GM12864 (cell line): Measurements from ENCODE around the gene AHNAK.

Experiments used
- DNase-seq: peaks from one replicate; pipeline ENCODE4 v3.0.0-alpha.2; 2011; ENCODE audit warnings: low read depth
- H3K4me3 ChIP-seq: 2 replicates; pipeline ENCODE4 v1.5.1; 2011; ENCODE audit warnings: mild to moderate bottlenecking, low read depth, low read length, control low read depth
- TF ChIP-seq, protein P1 (sequence below): IDR thresholded peaks from 2 replicates; pipeline ENCODE4 v1.5.1; 2011; ENCODE audit warnings: low read depth, mild to moderate bottlenecking, moderate library complexity, low read length, control low read depth, inconsistent platforms; ENCODE audit errors: missing control alignments

Gene AHNAK

DNA sequence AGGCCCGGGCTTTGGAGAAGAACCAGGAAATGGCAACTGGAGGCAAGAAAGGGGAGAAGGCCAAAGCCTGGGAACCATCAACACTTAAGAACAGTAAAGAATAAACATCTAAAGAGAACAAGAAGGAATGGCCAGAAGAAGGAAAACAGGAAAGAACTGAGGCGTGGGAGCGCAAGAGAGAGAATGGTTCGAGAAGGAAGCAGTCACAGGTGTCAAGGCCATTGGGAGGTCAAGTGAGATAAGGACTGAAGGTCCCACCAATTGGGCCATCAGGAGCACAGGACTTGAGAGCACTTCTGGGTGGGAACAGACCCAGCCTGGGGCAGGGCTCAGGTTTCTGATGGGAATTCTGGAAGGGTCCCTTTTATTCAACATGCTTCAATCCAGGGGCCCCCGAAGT lies 128.5 kb downstream of the AHNAK start:
- TF ChIP-seq, protein P1, sequence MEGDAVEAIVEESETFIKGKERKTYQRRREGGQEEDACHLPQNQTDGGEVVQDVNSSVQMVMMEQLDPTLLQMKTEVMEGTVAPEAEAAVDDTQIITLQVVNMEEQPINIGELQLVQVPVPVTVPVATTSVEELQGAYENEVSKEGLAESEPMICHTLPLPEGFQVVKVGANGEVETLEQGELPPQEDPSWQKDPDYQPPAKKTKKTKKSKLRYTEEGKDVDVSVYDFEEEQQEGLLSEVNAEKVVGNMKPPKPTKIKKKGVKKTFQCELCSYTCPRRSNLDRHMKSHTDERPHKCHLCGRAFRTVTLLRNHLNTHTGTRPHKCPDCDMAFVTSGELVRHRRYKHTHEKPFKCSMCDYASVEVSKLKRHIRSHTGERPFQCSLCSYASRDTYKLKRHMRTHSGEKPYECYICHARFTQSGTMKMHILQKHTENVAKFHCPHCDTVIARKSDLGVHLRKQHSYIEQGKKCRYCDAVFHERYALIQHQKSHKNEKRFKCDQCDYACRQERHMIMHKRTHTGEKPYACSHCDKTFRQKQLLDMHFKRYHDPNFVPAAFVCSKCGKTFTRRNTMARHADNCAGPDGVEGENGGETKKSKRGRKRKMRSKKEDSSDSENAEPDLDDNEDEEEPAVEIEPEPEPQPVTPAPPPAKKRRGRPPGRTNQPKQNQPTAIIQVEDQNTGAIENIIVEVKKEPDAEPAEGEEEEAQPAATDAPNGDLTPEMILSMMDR = no peak
- no peak overlapping the region for H3K4me3 ChIP-seq
- DNase-seq = no peak

DNA sequence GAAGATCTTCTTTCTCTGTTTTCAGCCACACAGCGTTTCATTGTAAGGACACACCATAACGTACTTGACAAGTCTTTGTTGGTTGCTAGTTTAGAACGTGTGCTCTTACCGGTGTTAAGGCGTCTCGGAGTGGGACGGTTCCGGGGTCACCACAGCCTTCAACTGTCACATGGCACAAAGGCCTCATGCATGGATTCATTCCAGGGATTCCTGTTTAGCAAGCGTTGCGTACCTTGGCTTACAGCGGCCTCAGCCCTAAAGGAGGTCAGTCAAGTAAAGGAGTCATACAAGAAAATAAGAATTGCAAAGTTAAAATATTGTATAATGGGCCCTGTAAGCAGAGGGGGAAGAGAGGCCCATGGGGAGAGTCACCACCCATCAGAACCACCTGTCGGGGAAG lies 130.0 kb downstream of the AHNAK start:
- DNase-seq = no peak
- no peak overlapping the region for H3K4me3 ChIP-seq
- TF ChIP-seq, protein P1 = no peak

DNA sequence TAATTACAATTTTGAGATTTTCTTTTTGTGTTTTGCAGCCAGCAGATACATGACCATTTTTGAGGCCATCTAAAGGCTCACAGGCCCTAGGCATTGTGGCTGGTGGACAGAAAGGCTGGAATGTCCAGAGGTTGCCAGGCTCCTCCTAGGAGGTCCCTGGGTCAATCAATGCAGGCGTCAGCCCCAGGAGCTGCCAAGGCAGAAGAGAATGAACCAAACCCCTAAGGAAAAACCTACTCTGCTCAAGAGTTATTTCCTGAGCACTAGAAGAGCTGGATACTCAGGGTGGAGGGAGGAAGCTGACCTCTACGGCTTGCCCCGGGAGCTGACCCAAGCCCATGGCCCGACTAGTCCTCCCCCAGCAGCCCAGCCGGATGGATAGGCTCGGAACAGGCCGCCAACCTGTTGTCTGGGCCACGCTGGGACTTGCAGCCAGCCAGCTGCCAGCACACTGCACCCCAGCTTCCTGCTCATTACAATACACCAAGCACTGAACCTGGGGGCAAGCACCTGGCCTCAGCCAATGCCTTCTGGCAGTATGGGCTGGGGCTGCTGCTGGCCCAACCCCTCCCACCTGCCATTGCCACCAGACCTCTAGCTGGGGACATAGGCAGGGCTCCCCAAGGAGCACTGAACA lies 133.4 kb downstream of the AHNAK start:
- no peak overlapping the region for H3K4me3 ChIP-seq
- TF ChIP-seq, protein P1 = no peak
- no peak for DNase-seq

DNA sequence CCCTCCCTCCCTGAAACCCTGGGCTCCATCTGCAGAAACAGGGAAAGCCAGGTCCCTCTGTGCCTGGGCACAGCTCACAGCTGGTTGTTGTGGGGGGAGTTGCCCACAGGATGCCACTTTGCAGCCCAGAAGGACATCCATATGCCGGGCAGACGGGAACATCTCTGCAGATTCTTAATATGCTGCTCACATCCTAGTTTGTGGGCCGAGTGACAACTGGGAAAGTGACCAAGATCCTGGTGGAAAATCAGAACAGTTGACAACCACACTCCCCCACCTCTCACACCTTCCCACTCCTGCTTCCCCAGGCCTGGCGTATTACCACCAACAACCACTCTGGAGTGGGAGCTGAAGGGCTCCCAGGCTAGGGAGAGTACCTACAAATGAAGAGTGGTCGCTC lies 135.1 kb downstream of the AHNAK start:
- no peak overlapping the region for H3K4me3 ChIP-seq
- no peak for DNase-seq
- TF ChIP-seq, protein P1 = no peak

DNA sequence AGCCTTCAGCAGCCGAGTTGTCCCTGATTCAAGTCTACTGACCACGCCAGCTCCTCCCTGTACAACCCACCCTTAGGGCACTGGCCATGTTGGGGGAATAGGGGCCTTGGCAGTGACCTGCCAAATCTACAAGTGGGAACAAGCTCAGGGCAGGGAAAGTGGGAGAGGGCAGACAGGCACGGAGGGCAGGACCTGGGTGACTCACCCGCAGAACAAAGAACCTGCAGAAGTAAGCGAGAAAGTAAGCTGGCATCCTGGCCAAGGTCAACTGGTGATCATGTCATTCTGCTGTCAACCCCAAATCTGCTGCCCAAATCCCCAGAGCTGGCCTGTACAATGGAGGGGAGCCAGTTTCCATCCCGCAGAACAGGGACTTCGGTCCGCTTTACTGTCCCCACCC lies 135.6 kb downstream of the AHNAK start:
- no peak for DNase-seq
- TF ChIP-seq, protein P1 = no peak

DNA sequence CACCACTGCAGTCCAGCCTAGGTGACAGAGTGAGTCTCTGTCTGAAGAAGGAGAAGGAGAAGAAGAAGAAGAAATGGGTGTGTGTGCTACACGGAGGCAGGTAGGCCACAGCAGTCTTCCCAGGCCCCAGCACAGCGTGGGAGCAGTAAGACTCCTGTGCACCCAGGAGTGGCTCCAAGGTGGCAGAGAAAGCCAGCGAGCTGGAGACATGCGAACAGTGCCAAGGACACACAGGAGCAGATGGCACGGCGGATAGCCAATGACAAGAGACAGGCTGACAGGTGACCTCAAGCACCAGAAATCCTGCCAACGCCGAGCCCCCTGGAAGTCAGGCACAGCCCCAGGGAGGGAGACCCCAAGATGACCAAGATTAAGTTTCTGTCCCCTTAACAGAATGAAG lies 136.8 kb downstream of the AHNAK start:
- TF ChIP-seq, protein P1 = no peak
- DNase-seq = no peak
- no peak overlapping the region for H3K4me3 ChIP-seq

More for the DNA sequence above, 135.6 kb downstream of the AHNAK start:
- H3K4me3 ChIP-seq = no peak overlapping the region

DNA sequence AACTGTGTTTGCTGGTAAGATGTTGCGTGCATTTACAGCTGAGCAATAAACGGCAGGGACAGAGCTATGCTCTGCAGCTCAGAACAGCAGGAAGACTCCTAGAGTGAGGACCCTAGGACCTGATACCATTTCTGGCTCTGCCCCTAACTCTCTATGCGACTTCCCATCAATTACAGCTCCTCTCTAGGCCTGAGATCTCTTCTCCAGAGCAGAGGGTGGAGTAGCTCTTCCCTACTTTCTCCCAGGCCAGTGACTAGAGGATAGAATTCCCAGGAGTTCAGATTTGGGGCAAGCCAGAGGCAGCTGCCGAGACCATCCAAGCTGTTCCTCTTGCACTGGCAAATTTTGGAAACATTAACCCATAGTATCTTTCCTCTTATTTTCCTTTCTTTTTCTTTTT lies 140.6 kb downstream of the AHNAK start:
- no peak for DNase-seq
- TF ChIP-seq, protein P1 = no peak
- no peak overlapping the region for H3K4me3 ChIP-seq
